Measurements from ENCODE around the gene PCDHGA8. TPM values are rescaled to one million over a fixed set of nuclear protein-coding genes. Genes with fewer than 3 reads are reported as not detected.
"Not testable (repeated sequence)": the region's sequence is repeated elsewhere in the genome, so short reads cannot be mapped to it uniquely, and the experiment has no call there.

PCDHGA8 gene
- total and polyA plus RNA-seq, 8 donors = 0.12 to 1.1 (median 0.84) TPM

DNA sequence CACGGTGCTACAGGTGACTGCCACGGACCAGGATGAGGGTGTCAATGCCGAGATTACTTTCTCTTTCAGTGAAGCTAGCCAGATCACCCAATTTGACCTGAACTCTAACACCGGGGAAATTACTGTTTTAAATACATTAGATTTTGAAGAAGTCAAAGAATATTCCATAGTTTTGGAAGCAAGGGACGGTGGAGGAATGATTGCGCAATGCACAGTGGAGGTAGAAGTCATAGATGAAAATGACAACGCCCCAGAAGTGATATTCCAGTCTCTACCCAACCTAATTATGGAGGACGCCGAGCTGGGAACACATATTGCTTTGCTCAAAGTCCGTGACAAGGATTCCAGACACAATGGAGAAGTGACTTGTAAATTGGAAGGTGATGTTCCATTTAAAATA is 3.8 kb upstream of the PCDHGA8 start:
- no peaks in the 10 kb centered on the region for H3K36me3 ChIP-seq
- DNase-seq = no peak
- ATAC-seq = no peak
- WGBS, 2 donors = 33 to 36% methylated on average over 10 of the region's 10 CpGs
- TF ChIP-seq, protein P1, sequence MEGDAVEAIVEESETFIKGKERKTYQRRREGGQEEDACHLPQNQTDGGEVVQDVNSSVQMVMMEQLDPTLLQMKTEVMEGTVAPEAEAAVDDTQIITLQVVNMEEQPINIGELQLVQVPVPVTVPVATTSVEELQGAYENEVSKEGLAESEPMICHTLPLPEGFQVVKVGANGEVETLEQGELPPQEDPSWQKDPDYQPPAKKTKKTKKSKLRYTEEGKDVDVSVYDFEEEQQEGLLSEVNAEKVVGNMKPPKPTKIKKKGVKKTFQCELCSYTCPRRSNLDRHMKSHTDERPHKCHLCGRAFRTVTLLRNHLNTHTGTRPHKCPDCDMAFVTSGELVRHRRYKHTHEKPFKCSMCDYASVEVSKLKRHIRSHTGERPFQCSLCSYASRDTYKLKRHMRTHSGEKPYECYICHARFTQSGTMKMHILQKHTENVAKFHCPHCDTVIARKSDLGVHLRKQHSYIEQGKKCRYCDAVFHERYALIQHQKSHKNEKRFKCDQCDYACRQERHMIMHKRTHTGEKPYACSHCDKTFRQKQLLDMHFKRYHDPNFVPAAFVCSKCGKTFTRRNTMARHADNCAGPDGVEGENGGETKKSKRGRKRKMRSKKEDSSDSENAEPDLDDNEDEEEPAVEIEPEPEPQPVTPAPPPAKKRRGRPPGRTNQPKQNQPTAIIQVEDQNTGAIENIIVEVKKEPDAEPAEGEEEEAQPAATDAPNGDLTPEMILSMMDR (IDR thresholded peaks at IDR 0.05) = no peak
- intact Hi-C loops (cut with DNase I) = loop anchor here in 1 of 3 donors (10.0 kb wide), 1 partner anchor 234 kb away; the partner anchor contains the start of gene PCDHB6
- no peaks in the 10 kb centered on the region for H3K27me3 ChIP-seq
- H3K4me1 ChIP-seq = no peaks in the 10 kb centered on the region
- no peak for FAIRE-seq
- peaks cover 0 to 44% (median 2%) of the 10 kb centered on the region in 4 donors for H3K9me3 ChIP-seq
- H3K4me3 ChIP-seq = no peak overlapping the region
- no peak overlapping the region for H3K27ac ChIP-seq

DNA sequence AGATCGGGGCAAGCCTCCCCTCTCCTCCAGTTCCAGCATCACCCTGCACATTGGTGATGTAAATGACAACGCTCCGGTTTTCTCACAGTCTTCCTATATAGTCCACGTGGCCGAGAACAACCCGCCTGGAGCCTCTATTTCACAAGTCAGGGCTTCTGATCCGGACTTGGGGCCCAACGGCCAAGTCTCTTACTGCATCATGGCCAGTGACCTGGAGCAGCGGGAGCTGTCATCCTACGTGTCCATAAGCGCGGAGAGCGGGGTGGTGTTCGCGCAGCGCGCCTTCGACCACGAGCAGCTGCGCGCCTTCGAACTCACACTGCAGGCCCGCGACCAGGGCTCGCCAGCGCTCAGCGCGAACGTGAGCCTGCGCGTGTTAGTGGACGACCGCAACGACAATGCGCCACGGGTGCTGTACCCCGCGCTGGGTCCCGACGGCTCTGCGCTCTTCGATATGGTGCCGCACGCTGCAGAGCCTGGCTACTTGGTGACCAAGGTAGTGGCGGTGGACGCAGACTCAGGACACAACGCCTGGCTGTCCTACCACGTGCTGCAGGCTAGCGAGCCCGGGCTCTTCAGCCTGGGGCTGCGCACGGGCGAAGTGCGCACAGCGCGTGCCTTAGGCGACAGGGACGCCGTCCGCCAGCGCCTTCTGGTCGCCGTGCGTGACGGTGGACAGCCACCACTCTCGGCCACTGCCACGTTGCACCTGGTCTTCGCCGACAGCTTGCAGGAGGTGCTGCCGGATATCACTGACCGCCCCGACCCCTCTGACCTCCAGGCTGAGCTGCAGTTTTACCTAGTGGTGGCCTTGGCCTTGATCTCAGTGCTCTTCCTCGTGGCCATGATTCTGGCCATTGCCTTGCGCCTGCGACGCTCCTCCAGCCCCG is 3.0 kb upstream of the PCDHGA8 start:
- H3K4me3 ChIP-seq = no peak overlapping the region
- intact Hi-C loops (cut with DNase I) = loop anchor here in 1 of 3 donors (10.0 kb wide), 1 partner anchor 235 kb away; the partner anchor contains the start of gene PCDHB6
- peaks cover 0 to 40% (median 2%) of the 10 kb centered on the region in 4 donors for H3K9me3 ChIP-seq
- FAIRE-seq = no peak
- DNase-seq = peak in 1 of 6 donors; percentile 26
- H3K27me3 ChIP-seq = no peaks in the 10 kb centered on the region
- WGBS, 2 donors = 26% methylated on average over 77 of the region's 77 CpGs
- TF ChIP-seq, protein P1 (IDR thresholded peaks at IDR 0.05) = no peak
- no peaks in the 10 kb centered on the region for H3K4me1 ChIP-seq
- no peak overlapping the region for H3K27ac ChIP-seq
- H3K36me3 ChIP-seq = no peaks in the 10 kb centered on the region
- no peak for ATAC-seq

DNA sequence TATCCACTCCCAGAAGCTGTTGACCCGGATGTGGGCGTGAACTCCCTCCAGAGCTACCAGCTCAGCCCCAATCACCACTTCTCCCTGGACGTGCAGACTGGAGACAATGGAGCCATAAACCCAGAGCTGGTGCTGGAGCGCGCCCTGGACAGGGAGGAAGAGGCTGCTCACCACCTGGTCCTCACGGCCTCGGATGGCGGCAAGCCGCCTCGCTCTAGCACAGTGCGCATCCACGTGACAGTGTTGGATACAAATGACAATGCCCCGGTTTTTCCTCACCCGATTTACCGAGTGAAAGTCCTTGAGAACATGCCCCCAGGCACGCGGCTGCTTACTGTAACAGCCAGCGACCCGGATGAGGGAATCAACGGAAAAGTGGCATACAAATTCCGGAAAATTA is 834 bp downstream of the PCDHGA8 start:
- Histone ChIP-seq H3K27me3 (no peaks in the 10 kb centered on the region), H3K36me3 (no peaks in the 10 kb centered on the region), H3K4me3 (no peak overlapping the region), H3K4me1 (no peaks in the 10 kb centered on the region), H3K9me3 (peaks cover 0 to 34% (median 2%) of the 10 kb centered on the region in 4 donors), H3K27ac (no peak overlapping the region)
- WGBS, 2 donors = 24 to 29% methylated on average over 21 of the region's 21 CpGs
- intact Hi-C loops (cut with DNase I) = no loop called here
- DNase-seq = peak in 1 of 6 donors; percentile 23
- ATAC-seq = no peak
- TF ChIP-seq, protein P1 (IDR thresholded peaks at IDR 0.05) = no peak
- no peak for FAIRE-seq

DNA sequence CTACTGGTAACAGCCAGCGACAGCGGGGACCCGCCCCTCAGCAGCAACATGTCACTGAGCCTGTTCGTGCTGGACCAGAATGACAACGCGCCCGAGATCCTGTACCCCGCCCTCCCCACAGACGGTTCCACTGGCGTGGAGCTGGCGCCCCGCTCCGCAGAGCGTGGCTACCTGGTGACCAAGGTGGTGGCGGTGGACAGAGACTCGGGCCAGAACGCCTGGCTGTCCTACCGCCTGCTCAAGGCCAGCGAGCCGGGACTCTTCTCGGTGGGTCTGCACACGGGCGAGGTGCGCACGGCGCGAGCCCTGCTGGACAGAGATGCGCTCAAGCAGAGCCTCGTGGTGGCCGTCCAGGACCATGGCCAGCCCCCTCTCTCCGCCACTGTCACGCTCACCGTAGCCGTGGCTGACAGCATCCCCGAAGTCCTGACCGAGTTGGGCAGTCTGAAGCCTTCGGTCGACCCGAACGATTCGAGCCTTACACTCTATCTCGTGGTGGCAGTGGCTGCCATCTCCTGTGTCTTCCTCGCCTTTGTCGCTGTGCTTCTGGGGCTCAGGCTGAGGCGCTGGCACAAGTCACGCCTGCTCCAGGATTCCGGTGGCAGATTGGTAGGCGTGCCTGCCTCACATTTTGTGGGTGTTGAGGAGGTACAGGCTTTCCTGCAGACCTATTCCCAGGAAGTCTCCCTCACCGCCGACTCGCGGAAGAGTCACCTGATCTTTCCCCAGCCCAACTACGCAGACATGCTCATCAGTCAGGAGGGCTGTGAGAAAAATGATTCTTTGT is 2.2 kb downstream of the PCDHGA8 start:
- H3K4me3 ChIP-seq; H3K4me1 ChIP-seq; FAIRE-seq; H3K36me3 ChIP-seq; intact Hi-C loops (cut with DNase I); ATAC-seq; H3K27ac ChIP-seq; H3K27me3 ChIP-seq: not testable (repeated sequence)
- peaks cover 0 to 24% (median 2%) of the 10 kb centered on the region in 4 donors for H3K9me3 ChIP-seq
- WGBS, 2 donors = 22 to 25% methylated on average over 36 to 46 of the region's 53 CpGs
- peak in 1 of 6 donors; percentile 27 for DNase-seq

All from pancreas (tissue), 10 donors.